ENCODE measurements around the gene RAB11B.

GRCh38 chr19:8403820-8404109 lies 13.6 kb downstream of the RAB11B start:
- TF ChIP-seq CTCF (IDR thresholded peaks at IDR 0.05) = no peak
- no peak for TF ChIP-seq POLR2A (IDR thresholded peaks at IDR 0.05)
